ENCODE data around the gene IPPK.
A peak's percentile ranks its signal among the peaks of the same experiment; 100 is the strongest.
"Not testable (repeated sequence)": the region's sequence is repeated elsewhere in the genome, so short reads cannot be mapped to it uniquely, and the experiment has no call there.

Gene IPPK

DNA sequence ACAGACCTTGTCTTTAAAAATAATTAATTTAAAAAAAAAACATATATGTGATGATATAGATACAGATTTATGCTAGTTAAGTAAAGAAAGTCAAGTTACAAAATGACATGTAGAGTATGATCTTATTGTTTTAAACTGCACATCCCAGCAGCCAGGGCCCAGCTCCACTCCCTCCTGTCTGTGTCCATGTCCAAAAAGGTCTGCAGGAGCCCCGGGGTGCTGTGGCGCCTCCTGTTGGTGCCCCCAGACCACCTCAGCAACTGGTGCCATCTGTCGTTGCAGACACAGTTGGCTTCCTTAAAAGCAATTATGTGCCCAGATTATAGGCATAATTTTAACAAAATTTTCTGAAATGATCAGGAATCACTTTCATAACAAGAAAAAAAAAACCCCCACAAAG, 33.3 kb downstream of the IPPK start:
- DNase-seq = no peak

DNA sequence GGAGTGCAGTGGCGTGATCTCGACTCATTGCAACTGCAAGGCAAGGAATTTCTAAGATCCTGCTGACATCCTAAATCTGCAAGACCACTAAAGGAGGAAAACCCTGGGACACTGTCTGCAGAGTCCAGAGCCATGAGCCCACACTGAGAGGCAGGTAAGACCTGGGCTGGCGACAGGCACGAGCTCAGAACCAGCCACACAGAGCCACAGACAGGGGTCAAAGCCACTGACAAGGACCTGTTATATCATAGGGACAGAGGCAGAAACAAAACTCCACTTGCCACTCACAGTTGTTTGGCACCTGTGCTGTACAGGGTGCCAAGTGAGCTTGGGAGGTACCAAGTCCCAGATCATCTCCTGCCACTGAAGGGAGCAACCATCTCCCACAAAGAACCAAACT, 34.2 kb downstream of the IPPK start:
- DNase-seq = no peak

DNA sequence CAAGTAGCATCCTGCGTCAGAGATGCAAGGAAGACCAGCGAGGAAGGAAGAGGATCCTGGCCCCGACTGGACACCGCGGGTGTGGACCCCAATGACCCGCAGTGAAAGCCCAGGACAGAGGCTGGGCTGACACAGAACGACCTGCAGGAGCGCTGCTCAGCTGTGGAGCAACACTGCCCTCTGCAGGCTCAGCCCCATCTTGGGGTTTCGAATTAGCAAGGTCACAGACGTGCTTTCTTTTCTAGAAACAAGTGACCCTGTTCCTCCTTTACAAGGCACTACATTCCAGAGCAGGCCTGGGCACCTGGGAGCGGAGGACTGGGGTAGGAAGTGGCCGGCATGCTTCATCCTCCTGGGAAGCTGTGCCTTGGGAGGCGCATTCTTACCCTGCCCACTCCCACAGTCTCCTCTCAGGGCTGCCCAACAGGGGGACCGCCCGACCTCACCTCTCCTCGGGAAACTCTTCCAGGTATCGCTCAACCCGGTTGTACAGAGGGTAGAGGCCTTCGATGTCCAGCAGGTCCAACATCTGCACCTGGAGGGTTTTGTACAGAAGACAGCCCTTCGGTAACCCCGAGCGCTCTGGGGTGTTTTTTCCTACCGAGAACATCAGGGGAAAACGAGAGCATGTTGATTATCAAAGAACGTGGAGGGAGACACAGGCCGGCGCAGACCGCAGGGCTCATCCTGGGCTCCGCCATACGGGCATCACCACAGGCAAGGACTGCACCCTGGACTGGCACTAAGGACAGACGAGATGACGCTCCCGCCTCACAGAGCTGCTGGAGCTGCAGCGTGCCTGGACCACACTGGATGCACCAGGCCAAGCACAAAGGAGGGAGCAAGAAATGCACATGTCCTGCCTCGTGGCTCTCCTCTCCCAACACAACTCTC, 35.0 kb downstream of the IPPK start:
- DNase-seq = peak; percentile 70

DNA sequence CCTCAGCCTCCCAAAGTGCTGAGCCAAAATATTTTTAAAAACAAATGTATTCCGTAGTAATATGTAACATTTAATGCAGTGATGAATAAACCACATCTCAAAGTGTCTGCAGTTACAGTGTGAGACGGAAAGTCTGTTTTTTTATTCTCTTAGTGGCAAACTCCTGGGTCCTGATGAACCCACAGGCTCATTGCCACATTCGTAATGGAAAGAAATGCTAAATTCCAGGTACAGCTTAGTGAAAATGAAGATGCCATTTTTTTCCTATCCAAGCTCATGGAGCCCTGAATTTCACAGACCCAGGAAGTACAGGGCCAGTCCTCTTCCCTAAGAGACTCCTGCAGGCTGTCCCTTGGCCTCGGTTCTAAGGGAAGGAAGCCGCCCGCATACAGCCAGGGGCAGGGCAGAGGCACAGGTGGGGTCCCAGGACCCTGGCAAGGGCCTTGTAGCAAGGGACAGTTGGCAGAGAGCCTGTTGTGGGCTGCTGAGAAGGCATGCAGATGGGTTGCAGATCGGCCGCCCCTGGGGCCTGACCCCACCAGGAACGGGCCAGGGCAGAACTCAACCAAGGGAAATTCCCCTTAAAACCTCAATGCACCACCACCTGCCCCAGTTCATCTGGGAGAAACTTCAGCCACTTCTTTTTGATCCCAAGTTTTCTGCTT, 36.2 kb downstream of the IPPK start:
- DNase-seq = no peak

DNA sequence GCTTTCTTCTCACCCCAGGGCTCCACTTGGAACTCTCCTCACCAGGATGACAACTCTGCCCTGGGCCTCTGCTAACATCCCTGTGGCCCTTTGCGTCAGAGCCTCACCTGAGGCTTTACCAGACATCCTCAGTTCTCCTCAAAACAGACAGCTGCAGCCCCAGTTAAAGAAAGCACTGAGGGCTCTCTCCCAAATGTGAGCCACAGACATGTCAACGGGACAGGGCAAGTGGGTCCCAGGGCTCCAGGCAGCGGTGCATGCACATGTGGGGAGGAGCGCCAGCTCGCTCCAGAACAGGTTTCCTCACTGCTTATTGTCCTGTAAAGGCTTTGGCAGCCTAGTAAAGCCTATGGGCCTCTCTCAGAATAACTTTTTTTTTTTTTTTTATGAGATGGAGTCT, 37.3 kb downstream of the IPPK start:
- no peak for DNase-seq

DNA sequence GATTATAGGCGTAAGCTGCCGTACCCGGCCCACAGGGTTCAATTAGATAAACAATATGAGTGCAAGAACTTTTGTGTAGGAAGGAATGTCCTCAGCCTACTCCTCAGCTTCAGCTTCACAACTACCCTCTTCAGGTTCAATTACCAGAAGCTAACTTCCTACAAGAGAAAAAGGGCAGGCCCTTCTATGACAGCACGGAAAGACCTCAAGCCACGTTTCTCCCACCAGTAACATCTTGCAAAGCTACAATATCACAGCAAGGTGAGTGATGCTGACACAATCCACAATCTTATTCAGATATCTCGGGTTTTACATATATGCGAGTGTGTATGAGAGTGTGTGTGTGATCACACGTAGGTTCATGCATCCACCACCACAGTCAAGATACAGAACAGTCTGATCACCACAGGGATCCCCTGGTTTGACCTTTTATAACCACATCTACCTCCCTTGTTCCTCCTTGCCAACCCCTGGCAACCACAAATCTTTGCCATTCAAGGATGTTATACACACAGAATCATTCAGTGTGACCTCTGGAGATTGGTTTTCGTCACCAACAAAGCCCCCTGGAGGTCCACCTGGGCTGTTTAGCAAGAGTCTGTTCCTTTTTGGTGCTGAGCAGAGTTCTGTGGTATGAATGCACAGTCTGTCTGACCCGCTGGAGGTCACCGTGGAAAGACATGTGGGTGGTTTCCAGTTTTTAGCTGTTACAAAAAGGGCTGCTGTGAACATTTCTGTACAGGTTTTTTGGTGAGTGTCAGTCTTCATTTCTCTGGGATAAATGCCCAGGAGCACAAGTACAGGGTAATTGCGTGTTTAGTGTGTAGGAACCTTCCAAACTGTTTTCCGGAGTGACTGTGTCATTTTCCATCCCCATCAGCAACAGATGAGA, 38.2 kb downstream of the IPPK start:
- no peak for DNase-seq

DNA sequence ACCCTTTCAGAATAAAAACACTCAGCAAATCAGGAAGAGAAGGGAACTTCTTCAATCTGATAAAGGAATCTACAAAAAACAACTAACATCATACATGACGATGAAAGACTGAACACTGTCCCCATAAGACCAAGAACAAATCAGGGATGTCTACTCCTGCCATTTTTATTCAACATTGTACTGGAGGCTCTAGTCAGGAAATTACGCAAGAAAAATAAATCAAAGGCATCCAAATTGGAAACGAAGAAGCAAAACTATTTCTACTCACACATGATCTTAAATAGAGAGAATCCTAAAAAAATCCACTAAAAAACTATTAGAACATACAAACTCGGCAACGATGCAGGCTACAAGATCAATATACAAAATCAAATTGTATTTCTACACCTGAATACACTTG, 42.3 kb downstream of the IPPK start:
- DNase-seq = no peak

DNA sequence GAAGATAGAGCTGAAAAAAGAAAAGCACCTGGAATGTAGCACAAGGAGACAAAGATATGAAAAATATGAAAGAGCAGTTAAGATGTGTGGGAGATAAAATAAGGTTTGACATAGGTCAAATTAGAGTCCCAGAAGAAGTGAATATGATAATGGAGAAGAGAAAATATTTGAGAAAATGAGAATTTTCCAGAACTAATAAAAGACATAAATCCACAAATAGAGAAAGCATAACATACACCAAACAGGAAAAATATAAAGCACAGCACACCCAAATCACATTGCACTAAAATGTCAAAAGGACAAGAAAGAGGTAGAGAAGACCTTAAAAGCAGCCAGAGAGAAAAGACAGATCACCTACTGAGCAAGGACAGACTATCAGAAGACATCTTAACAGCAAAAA, 43.4 kb downstream of the IPPK start:
- DNase-seq = no peak

DNA sequence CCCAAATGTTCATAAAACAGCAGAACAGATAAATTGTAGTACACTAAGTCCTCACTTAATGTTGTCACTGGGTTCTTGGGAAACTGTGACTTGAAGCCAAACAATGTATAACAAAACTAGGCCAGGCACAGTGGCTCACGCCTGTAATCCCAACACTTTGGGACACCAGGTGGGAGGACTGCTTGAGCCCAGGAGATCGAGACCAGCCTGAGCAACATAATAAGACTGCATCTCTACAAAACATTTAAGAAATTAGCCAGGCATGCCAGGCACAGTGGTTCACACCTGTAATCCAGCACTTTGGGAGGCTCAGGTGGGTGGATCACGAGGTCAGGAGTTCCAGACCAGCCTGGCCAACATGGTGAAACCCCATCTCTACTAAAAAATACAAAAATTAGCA, 46.0 kb downstream of the IPPK start:
- not testable (repeated sequence) for DNase-seq

DNA sequence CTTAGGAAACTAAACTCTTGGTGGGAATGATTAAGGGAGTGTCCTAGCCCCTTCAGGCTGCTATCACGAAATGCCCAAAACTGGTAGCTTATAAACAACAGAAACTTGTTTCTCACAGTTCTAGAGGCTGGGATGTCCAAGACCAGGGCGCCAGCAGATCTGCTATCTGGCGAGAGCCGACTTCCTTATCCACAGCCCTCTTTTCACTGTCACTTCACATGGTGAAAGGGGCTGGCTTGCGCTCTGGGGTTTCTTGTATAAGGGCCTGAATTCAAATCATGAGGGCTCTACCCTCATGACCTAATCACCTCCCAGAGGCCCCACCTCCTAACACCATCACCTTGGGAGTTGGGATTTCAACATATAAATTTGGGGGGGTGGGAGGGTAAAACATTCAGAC, 49.1 kb downstream of the IPPK start:
- no peak for DNase-seq

DNA sequence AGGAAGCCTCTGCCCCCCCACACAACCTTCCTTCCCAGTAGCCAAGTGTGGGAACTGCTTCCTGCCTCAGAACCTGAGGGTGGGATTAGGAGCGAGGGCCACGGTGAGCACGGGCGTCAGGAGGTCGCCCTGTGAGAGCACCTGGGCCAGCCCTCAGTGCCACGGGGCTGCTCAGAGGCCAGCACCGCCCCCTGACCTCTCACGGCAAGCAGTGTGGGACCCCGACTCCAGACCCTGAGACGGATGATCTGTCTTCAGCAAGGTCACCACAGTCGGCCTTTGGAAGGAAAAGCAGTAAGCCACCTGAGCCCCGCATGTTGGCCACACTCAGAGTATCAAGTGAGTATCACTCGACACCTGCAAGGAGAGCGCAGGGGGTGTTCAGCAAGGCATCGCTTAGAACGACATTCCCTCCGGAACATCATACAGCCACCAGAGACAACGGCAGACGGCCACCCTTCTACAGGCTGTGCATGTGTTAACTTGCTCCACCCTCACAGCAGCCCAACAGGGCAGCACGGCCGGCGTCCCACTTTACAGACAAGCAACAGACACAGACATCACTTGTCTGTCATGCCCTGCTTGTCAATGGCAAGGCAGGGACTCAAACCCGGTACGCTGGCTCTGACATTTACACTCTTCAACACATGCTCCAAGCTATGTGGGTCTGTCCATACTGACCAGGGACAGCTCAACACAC, 50.2 kb downstream of the IPPK start:
- no peak for DNase-seq

DNA sequence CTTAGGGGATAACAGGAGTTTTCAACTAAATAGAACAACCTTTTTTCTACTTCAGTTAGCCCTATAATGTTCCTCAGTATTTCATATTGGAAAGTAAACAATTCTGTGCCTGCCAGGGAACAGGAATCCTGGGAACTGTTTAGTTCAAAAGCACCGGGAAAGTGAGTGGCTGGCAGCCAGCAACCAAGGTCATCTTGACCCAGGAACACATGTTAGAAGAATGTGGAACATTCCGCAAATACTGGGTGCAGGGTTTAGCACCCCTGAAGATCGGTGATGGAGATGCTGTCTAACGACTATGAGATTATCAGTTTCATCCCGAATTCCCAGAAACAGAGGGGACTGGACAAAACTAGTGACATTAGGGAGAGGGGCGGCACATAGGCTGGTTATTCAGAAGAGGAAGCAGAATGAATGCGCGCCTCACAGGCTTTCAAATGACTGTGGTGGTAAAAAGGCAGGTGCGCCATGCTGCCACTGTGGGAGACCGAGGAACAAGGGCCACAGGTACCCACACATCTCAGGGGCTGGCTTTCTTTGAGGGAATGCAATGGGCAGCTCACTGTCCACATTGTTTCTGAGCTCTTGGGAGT, 51.2 kb downstream of the IPPK start:
- DNase-seq = no peak

DNA sequence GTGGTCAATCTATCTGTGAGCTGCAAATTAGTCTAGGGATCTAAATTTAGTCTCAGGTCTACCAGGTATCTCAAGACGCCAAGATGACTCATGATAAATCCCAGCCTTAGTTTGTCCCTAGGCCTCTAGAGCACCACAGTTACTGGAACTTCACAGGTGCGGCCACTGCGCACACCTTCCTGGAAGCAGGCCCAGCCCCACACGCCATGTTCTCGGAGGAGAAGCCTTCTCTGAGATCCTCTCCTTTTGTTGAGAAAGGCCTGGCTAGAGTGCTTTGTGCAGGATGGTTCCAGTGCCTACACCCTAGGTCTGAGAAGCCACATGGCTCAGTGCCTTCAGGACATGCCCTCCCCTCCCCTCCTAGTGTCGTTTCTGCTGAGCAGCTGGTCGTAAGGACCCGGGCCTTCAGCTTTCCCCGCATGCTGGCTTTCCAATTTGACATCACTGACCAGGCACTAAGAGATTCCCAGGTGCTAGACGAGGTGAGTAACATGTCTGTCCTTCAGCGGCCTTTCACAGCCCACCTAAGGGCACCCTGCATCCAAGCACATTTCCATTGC, 51.9 kb downstream of the IPPK start:
- DNase-seq = no peak

DNA sequence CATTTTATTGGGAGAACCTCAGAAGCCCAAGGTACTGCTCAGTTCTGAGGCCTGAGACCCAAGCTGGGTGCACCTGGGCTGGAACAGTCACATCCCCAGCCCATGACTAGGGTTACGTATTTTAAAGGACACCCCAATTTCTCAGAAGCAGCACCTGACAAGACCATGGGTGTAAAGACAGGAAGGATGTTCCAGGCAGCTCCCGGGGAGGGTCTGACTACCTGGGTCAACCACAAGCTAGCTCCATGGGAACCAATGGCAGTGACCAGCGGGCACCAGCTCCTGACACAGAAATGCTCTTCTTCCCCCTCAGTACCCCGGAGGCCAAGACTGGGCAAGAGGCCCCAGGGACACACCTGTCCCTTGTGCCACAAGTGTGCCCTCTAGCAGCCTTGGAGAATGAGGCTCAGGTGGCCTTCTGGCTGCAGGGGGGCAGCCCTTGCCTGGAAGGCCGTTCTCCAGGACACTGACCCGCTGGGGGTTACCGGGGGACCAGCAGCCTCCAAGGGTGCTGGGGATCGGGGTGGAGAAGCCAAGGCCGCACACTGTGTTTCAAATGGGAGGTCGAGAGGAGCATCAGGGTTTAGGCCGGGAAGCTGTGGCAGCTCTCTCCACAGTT, 52.6 kb downstream of the IPPK start:
- DNase-seq = no peak

DNA sequence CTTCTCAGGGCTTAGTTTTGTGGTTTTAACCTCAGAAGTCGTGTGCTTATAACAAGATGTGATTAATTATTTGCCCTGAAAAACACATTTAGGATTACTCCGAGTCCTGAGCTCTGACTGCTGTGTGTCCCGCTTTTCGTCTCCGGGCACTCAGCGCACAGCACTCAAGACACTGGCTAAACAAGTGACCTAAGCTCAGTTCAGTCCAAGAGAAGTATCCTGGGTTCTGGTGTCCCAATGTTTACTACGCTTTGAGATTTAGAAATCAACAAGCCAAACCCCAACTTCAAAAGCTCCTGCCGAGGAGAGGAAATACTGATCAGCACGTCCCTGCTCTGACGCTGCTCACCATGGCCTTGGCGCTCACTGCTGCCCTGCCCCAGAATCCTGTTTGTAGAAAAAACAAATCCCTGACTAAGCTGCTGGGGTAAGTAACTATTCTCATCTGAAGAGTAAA, 53.2 kb downstream of the IPPK start:
- no peak for DNase-seq

DNA sequence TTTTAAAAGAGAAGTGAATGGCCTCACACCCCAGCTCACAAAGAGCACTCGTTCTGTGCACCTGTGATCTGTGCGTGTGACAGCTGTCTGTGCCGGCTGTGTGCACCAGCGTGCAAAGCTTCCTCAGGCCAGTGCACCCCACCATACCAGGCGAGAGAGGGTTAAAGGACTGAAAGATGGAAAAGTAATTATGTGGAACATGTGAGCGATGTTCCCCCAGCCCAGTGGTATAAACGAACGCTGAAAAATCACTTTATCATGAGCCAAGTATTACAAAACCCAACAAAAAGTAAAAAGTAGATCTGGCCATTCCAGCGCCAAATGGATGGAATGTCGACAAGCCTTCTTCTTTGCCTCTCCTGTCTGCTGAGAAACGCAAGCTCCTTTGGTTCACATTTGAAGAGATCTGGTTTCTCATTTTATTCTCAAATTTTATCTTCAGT, 53.7 kb downstream of the IPPK start:
- no peak for DNase-seq

DNA sequence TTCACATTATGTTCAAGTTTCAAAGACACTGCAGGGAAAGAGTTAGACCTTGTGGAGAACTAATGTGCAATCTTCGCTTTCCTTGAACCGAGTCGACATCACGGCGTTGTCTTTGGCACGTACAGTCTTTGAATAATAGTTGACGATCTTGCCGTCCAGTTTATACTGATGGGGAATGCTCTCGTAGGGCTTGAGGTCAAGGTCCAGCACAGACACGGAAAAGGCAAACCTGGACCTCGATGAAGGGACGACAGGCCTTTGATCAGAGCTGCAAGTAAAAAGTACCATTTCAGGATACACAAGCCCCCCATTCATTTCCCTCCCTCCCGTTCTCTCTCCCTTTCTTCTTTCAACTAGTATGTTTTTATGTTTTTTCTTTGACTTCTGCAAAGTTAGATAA, 54.1 kb downstream of the IPPK start:
- no peak for DNase-seq

DNA sequence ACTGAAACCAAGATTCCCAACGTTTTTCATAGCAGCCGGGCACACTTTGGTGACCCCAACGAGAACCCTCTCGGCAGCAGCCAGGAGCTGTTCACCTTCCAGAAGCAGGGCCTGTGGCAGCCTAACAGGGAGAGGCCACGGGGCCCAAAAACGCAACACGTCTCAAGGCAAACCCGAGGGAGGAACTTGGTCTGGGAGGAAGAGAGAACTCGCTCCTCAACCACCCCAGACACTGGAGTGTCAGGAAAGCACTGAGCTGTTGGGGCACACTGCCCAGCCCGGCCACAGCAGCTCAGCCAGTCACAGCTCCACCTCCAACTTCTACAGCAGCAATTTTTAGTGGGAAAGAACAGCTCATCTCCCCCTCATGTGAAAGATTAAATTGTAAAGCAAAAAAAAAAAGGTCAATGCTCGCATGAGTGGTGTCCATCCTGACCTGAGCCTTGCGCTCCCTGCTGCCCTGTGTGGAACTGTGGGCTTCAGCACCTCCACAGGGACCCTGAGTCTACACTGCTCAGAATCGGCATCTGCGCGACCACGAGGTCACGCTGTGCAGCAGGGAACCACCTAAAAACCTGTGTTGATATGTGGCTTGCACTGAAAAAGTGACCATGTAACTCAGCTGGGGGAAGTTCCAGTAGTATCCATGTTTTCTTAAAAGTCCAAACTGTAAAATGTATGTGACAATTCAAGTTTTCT, 55.0 kb downstream of the IPPK start:
- DNase-seq = no peak

DNA sequence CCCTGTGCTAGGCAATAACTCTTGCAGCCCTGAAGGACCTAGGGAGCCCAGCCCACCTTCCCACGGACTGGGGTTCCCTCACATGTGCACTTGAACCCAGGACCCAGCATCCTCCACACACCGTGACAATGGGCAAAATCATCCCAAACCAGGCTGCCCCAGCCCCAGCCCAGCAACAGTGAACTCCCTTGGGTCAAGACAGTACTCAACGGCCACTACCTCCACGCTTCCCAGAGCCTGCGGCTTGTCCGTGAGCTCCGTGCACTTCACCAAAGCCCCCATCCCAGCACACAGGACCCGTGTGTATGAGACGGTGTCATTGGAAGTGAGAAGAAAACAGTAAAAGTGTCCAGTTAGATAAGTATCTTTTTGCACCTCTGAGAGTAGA, 55.8 kb downstream of the IPPK start:
- DNase-seq = no peak

DNA sequence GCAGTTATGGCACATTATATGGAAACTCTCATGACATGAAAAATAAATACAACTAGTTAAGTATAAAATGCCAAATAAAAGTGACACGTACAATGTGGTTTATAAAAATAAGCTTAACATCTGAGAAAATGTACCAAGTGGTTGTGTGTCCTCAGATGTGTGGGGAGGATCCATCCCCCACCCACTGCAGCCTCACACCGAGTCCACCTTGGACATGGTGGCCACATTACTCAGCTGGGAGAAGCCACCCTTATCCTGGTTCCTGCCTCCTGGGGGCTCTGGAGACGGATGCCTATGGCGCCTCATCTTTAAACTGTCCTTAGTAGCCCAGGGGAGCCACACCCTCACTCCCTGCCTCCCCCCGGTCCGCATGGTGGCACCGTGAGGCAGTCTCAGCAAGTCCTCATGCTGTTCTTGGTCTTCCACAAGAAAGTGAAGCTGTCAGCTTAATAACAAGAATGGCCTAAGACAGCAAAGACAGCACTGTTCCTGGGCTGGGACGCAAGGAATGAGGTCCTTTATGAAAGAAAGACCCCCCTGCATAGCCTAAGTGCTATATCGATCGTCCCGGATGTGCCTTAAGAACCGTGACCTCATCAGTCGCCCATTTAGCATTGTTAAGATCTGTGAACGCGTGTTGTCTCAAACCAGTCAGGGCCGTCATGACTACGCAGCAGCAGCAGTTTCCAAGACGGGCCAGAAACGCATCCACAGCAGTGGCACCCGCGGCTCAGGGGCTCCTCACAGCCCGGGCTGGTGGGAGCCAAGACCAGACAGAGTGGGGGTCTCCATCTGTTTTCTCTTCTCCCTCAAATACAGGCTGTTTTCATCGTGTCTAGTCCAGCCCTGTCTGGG, 56.4 kb downstream of the IPPK start:
- no peak for DNase-seq

All from suppressor macrophage treated with lipopolysaccharide for 4 hours (primary cell).